Sciatic nerve (tissue), 2 donors: Measurements from ENCODE around the gene RASSF6. TPM values are rescaled to one million over a fixed set of nuclear protein-coding genes. Genes with fewer than 3 reads are reported as not detected.
"Not testable (repeated sequence)": the region's sequence is repeated elsewhere in the genome, so short reads cannot be mapped to it uniquely, and the experiment has no call there.

Experiments used
- ATAC-seq: fragments of 200-7000 bp; cut with Tn5 transposase; one replicate; pipeline ENCODE4 v1.9.1; 2020; ENCODE audit warnings: mild to moderate bottlenecking, moderate library complexity
- DNase-seq: peaks from one replicate; pipeline ENCODE4 v3.0.0-alpha.2; 2020; ENCODE audit warnings: low spot score
- intact Hi-C: fragments of 100-400 bp; cut with DNase I; formaldehyde crosslinking; loops from one replicate; pipeline ENCODE4 v1.14.2; 2022
- total RNA-seq: library from RNA; stranded (reverse); fragmentation: NEBNext Ultra II Directional; extraction: Animal tissue kit (Norgen Biotek cat#: 25700); gene quantifications from one replicate; pipeline ENCODE4 v1.2.1, GENCODE V29; 2021
- donor health status: DM: no; HTN: no; CAD: no.
- donor health status: DM: no; HTN: no; CAD: no.

The RASSF6 gene
- total RNA-seq, 1 donor from 2014 or later = not detected

DNA sequence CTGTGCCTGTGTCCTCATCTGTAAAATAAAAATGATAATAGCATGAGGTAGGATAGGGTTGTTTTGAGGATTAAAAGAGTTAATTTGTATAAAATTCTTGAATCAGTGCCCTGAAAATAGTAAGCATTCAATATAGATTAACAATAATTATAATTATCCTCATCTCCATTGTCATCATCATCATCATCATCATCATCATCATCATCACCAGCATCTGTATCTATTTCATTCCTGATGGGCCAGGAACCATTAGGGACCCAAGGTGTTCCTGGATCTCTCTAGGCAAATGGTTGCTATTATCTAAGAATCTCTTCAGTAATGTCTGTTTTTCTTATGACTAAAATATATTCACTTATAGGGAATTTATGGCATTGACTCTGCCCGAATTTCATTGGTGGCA lies 31.6 kb downstream of the RASSF6 start:
- intact Hi-C loops = no loop called here
- no peak for DNase-seq
- ATAC-seq = no peak

DNA sequence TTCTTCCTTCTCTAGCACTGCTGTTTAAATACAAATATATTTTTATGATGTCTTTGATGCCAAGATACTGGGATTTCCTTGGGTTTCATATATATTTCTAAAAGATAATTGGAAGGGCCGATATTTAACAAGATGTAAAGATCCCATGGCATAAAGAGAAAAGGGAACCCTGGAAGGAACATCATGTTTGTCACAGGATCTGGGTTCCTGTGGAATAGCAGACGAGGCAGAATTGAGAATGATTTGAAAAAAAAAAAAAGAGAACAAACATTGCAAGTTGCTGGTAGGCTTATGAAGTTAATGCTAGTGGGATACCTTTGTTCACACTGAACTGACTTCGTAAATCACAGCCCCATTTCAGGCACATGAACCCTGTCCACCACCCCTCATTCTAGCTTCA lies 33.6 kb downstream of the RASSF6 start:
- intact Hi-C loops = no loop called here
- no peak for ATAC-seq

DNA sequence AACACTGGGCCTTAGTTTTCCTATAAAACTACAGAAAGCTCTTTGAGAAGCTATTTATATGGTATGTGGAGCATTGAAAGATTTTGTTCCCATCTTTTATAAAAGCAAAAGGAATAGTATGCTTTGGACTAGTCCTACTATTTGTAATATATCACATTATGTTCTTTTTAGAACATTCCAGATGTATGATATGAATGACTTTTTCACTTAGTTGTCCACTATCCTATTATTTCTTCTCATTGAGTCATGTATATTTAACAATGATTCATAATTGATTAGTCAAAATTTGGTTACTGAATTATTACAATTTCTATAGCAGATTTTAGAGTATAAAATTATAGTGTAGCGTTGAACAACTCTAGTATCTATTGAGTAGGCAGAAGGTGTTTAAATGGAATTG lies 34.2 kb downstream of the RASSF6 start:
- intact Hi-C loops = no loop called here
- no peak for DNase-seq
- no peak for ATAC-seq

More for the DNA sequence above, 33.6 kb downstream of the RASSF6 start:
- DNase-seq = no peak

DNA sequence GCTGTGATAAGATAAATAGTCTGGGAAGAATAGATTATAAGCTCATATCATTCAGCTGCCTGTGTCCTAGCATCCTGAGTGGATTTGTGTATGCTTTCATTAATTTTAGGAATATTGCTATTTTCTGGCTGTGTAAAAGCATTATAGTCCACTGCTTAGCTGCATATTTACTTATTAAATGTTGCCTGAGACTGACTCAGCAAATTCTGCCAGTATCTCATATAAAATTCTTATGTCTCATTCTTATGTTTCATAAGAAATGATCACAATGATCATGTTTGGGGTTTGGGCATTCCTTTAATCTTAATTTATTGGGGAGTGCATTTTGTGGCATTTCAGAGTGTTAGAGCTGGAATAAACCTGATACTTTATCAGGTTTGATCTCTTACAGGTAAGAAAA lies 34.9 kb downstream of the RASSF6 start:
- no peak for DNase-seq
- ATAC-seq = no peak
- intact Hi-C loops = no loop called here

DNA sequence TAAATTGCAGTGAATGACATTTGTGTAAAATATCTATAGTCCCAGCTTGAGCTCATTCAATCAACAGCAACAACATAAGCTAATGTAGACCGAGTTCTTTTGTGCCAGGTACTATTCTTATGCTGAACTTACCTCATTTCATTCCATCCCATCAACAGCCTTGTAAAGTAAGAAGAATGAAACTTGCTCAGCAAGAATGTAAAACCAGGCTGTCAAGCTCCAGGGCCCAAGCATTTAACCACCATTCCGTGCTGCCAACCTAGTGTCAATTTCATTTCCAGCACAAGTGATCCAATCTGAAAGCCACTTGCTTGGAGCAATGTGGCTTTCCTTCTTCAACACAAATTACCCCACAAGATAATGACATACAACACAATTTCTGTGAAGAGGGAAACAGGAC lies 36.6 kb downstream of the RASSF6 start:
- ATAC-seq = no peak
- intact Hi-C loops = no loop called here

DNA sequence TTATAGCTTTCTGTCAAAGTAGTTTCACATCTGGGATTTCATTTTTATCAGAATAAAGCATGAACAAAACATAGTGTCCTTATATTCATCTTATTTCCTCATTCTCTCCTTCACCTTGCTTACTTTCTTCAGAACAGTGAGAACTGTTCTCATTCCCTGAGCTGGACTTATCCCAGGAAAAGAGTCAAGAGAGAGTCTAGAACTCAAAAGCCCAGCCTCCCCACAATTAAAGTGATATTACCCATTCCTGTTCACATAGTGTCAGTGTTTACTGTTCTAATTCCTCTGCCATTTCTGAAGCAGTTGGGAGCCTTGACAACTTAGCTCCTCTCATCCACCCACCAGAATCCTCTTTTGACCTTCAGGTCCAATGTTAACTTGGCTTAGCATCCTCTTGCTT lies 42.9 kb downstream of the RASSF6 start:
- DNase-seq (no peak), ATAC-seq (no peak)
- intact Hi-C loops = no loop called here

More for the DNA sequence above, 36.6 kb downstream of the RASSF6 start:
- DNase-seq = no peak

DNA sequence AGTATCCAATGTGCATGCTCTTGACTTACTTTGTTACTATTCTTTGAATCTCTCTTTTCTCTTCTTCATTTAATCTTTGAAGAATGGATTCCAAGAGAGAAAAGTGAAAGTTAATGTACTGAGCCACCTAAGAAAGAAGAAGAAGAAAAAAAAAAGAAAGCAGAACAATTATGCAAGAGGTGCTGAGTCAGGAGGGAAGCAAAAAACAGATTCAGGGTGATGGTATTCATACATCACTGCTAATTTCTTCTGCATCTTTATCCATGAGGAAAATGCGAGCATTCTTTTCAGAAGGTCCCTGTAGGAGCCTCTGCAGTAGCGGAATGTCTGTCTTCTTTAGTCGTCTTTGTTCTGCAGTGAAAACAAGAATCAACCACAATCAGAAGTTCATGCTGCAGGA lies 43.9 kb downstream of the RASSF6 start:
- ATAC-seq (no peak), DNase-seq (no peak)
- intact Hi-C loops = no loop called here

DNA sequence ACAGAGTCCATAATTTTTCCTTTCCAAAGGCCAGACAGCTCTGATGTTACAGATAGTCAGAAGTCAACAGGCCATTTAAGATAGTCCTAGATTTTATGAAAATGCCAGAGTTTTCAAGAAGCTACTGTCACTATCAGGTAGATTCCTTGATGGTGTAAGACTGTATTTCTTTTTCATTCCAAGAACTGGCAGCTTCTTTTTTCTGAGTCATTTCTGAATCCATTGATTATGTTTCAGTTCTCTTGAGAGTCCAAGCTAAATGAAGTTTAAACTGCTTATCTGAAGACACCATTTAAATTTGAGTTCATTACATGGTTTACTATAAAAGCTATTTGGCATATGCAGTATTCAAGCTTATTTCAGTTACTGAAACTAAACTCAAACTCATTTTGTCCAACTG lies 44.6 kb downstream of the RASSF6 start:
- DNase-seq = no peak
- no peak for ATAC-seq
- intact Hi-C loops = no loop called here

DNA sequence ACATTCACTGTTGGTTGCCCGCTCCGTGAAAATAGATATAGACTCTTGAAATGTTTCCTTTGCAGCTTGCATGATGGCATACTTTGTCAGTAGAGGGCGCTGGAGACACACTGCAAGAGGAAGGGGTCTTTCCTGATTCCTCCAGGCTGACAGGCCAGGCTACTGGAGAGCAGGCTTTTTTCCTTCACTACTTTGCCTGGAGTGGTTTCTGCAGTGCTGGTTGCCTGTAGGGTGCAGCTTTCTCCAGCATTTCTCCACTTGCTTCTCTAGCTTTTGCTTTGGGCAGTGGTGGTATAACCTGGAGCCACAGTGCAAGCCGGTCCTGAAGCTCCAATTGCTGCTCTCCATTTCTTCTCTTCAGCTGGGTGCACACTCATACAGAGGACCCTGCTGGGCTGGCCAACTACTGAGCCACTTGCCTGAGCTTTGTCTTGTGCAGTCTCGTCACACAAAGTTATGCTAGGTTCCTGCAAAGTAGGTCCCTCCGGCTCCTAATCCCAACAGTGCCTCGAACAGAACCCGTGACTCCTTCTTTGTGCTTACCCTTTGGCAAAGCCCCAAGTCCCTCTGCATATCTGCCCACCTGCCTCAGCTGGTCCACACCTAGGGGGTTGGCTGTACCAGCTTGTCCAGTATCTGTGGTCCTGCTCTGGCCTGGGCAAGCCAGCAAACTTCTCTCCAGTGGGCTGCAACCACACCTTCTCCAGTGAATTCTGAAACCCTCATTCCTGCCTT lies 46.3 kb downstream of the RASSF6 start:
- intact Hi-C loops = loop anchor here (5.0 kb wide), 1 partner anchor 1138 kb away; no protein-coding TSS in a partner anchor
- peak; percentile 57 for ATAC-seq

DNA sequence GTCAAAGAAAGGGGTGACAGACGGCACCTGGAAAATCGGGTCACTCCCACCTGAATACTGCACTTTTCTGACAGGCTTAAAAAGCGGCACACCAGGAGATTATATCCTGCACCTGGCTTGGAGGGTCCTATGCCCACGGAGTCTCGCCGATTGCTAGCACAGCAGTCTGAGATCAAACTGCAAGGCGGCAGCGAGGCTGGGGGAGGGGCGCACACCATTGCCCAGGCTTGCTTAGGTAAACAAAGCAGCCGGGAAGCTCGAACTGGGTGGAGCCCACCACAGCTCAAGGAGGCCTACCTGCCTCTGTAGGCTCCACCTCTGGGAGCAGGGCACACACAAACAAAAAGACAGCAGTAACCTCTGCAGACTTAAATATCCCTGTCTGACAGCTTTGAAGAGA lies 69.4 kb downstream of the RASSF6 start:
- DNase-seq, intact Hi-C loops, ATAC-seq: not testable (repeated sequence)

More for the DNA sequence above, 46.3 kb downstream of the RASSF6 start:
- DNase-seq = no peak

DNA sequence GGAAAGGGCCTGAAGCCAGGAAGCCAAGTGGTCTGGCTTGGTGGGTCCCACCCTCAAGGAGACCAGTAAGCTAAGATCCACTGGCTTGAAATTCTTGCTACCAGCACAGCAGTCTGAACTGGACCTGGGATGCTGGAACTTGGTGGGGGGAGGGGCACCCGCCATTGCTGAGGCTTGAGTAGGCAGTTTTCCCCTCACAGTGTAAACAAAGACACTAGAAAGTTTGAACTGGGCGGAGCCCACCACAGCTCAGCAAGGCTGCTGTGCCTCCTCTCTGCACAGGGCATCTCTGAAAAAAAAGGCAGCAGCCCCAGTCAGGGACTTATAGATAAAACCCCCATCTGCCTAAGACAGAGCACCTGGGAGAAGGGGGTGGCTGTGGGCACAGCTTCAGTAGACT lies 75.6 kb downstream of the RASSF6 start:
- ATAC-seq = no peak
- intact Hi-C loops = no loop called here
- DNase-seq = no peak

DNA sequence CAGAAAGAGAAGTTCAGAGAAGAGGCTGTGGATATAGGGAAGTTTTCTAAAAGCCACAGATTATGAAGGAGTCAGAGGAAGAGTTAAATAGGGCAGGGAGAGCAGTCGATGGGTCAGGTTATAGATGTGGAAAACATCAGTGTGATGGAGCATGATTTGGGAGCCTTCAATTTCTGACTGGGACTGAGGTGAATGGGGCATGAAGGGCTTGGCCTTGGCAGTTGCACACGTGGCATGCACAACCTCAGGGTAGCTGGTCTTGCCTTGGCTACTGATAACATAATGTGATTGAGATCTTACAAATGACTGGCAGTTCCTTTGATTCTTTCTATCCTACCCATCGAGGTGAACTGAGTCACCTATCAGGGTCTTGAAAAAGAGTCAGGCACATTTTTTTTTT lies 79.0 kb downstream of the RASSF6 start:
- ATAC-seq (no peak), DNase-seq (no peak)
- intact Hi-C loops = no loop called here

DNA sequence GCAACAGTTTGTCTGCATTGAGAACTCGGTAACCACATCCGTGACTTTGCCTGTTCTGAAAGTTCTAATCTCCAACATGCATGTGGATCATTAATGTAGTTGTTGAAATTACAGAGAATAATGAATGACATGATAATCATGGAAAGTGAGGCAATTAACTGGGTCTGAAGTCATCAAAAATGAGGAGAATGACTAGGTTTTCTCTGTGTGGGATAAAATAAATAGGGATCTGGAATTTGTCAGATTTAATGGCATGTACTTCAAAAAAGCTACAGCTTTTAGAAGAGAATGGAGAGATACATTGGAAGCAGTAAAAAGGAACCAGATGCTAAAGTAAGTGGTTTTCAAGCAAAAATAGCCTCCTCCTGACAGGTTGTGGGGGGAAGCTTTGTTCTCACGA lies 79.4 kb downstream of the RASSF6 start:
- DNase-seq (no peak), ATAC-seq (no peak)
- intact Hi-C loops = no loop called here

DNA sequence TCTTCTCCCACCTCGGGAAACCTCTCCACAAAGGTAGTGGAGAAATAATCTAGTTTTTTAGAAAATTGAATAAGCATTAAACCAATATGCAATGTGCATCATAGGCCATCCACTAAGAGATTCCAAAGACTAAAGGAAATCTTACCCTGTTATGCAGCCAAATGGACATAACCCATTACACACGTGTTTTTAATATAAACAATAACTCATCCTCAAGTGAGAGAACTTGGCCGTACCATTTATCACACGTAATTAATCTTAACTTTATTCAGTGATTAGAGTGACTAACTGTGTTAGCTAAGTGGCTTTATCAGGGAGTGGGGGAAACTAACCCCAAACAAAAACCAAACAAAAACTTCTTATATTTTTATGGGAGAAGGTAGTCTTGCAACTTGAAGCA lies 80.8 kb downstream of the RASSF6 start:
- ATAC-seq (no peak), DNase-seq (no peak)
- intact Hi-C loops = no loop called here

DNA sequence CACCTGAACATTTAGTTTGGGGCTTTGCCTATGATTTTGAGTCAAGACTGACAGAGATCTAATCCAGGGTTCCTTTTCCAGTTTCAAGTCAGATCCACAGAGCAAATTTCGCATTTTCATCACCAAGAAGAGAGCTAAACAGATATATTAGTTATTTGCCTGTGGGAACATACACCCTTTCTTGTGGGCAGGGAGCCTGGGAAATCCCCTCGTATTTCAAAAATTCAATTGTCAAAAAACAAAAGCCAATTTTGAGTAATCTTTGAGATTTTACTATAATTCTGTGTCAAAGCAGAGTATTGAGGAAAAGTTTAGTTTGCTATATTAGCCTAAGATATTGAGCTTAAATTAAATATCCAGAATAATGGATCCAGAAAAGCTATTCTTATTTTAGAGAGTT lies 82.1 kb downstream of the RASSF6 start:
- no peak for ATAC-seq
- DNase-seq = no peak

DNA sequence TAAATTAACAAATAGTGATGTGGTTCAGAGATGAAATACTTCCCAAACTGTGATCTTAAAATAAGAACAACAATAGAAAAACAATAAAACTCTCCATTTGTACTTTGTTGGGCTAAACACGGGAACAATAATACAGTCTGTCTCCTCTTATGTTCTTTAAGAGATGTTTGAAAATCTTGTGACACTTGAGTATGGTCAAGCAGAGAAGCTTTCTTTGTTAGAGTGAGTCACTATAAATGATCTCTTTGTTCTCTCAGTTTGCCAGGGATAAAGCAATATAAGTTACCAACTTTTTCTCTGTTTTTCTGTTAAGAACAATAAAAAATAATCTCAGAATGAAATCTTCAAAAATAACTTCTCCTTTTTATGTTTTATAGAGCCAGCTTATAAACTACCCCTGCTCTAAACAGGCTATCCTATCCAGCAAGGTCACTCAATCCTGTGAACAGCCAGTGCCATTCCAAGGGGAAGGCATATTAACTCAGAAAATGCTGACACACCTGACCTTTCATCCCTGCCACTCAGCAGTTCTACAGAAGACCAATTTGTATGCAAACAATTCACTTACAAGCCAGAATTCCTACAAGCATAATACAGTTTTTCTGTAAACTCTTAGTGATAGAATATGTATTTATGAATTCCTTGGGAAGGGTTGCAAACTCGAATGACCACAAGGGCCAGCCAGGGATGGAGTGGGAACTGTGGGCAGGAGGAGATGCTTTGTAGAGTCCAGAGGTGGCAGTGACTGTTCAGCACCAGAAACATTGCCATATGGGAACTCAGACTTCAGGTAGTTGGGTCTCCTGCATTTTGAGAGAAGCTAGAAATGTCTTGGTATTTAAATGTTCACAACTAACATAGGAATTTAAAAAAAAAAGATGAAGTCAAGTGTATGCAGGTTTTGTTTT lies 86.5 kb downstream of the RASSF6 start:
- no peak for DNase-seq
- intact Hi-C loops = no loop called here
- ATAC-seq = no peak

More for the DNA sequence above, 82.1 kb downstream of the RASSF6 start:
- intact Hi-C loops = no loop called here

DNA sequence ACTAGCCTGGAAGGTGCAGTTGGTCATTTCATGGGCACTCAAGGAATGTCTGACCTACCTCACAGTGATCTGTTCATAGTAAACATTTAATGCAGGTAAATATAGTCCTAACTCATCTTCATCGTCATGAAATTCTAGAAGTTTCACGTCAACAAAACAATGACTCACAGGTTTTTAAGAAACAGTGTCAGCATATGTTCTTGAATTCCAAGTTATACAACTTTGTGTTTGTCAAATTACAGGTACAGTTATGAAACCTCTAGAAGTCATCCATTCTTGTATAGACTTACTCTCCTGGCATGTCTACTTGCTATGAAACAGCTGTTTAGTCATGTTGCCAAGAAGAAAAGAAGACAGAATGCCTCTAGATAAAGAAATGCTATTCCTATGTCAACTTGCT lies 92.1 kb downstream of the RASSF6 start:
- intact Hi-C loops = no loop called here
- ATAC-seq (no peak), DNase-seq (no peak)

DNA sequence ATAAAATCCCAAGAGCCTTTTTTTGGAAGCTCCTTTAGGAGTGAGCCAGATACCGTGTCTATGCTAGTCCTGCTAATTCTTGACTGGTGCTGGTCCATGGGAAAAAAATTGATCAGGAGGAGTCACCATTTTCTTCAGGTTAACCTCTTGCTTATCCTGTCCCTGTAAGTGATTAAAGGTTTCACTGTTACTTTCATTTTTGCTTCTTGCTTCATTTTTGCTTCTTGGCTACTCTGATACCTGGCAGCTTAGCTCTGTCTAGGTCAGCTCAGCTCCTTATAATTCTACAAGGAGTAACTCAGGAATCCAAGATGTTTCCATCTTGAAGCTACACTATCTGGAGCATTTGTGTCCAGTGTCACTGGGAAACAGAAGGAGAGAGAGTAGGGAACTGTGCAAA lies 93.0 kb downstream of the RASSF6 start:
- no peak for DNase-seq
- intact Hi-C loops = no loop called here
- no peak for ATAC-seq

DNA sequence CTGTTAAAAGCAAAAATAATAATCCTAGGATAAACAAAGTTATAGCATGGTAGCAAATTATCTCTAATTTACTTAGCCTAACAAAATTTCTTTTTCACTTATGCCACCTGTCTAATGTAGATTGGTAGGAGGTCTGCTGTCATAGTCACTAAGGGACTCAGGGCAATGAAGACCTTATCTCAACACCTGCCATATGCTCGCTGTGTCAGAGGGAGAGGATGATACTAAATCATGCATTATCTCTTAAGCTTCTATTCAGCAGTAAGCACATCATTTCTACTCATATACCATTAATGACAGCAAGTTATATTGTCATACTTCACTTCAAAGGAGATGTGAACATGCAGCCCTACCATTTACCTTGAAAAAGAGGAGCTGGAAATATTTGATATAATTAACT lies 94.6 kb downstream of the RASSF6 start:
- no peak for ATAC-seq
- intact Hi-C loops = no loop called here
- DNase-seq = no peak

DNA sequence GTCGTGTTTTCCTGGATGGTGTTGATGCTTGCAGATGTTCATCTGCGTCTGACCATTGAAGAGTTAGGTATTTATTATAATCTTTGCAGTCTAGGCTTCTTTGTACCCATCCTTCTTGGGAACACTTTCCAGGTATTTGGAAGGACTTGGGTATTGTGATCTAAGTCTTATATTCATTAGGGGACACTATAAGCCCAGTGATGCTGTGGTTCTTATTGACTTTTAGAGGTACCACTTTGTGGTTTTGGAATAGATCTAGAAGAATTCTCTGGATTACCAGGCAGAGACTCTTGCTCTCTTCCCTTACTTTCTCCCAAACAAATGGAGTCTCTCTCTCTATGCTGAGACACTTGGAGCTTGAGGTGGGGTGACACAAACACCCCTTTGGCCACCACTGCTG lies 97.1 kb downstream of the RASSF6 start:
- DNase-seq (no peak), ATAC-seq (no peak)
- intact Hi-C loops = no loop called here
